HG03460 (cell line): ENCODE data around the gene SAMD4B.
"Not testable (repeated sequence)": the region's sequence is repeated elsewhere in the genome, so short reads cannot be mapped to it uniquely, and the experiment has no call there.

Experiments used
- ATAC-seq: cut with Tn5 transposase; IDR thresholded peaks from one replicate; pipeline ENCODE4 v1.9.1; 2021; ENCODE audit not compliant: unreplicated experiment

SAMD4B gene

DNA sequence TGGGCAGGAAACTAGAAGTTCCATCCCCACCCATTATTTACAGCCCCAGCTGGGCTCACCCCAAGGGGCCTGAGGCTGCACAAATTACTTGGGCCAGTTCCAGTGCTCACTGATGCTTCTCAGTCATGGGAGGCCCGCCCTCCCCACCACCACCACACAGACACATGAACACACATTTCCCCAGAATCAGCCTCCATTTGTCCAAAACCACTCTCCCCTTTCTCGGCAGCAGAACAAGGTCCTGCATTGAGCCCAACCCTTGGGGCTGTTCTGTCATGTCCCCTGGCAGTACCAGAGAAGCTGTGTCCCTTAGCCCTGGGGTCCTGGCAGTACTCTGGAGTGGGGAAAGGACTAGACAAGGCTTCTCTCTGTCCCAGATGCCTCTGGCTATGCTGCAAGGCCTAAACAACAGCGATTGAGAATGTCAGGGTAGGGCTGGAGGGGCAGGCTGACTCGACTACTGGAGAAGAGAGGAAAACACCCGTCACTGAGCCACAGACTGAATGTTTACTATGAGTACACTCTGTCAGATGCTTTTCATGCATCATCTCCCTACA, 21.8 kb downstream of the SAMD4B start:
- no peak for ATAC-seq

DNA sequence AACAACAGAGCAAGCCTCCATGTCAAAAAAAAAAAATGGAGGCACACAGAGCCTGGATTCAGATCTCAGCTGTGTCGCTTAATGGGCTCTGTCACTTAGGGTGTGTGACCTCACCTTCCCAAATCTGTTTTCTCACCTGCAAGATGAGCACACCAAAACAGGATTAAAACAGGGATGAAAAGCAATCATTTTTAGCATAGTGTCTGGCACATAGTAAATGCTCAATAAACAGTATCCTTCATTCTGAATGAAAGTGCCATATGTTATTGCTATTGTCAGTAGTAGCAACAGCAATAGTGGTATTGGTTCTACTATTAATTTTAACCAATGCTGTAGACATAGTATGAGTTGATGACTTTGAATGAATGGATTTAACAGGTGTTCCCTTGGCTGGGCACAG, 23.3 kb downstream of the SAMD4B start:
- no peak for ATAC-seq

DNA sequence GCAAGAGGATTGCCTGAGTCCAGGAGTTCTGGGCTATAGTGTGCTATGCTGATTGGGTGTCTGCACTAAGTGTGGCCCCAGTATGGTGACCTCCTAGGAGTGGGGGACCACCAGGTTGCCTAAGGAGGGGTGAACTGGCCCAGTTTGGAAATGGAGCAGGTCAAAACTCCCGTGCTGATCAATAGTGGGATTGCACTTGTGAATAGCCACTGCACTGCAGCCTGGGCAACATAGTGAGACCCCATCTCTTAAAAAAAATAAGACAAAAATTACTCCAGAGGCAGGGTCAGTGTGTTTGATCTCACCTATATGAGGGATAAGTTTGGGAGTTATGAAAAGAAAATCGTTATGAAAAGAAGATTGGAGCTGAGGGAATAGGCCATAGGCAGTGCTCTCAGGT, 27.0 kb downstream of the SAMD4B start:
- no peak for ATAC-seq

DNA sequence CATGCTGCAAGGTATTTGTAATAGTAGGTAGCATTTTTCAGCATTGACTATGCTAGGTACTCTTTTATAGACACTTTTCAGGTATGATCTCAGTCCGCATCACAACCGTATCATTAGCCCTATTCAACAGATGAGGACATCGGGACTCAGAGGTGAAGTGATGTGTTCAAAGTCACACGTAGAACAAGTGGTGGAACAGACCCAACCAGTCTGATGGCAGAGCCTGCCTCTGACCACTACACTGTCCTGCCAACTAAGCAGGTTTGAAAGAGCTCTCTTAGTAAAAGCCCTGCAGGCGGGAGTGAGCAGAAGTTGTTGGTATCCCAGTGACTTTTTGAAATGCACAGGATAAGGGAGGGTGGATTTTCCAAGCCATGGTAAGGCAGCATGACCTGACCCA, 28.5 kb downstream of the SAMD4B start:
- ATAC-seq: no peak

DNA sequence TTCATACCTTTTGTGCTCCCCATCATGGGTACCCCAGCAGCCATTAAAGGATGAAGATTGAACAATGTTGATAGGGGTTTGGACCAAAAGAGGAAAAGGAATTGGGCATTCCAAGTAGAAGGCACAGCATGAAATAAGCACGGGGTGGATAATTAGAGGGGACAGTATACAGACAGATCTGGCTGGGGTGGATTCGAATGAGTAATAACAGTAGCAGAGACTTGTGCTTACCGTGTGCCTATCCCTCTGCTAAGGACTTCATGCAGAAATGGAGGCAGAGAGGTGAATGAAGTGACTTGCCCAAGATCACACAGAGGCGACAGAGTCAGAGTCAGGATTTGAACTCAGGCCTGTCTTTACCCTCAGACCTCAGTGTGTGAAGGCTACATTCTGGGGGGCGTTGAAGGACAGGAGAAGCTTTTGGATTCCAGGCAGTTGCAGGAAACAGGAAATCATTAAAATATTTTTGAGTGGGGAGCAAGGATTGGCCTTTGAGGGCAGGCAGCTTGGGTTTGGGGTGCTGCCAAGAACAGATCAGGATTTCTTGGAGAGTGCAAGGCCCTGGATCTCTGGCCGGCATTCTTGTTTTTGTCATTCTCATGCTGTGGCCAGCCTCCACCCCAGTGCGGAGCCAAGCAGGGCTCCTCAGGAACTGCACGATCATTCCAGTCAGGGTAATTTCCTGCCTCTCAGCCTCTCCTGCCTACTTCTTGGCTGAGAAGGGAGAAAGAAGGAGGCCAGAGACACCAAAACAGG, 30.0 kb downstream of the SAMD4B start:
- no peak for ATAC-seq

DNA sequence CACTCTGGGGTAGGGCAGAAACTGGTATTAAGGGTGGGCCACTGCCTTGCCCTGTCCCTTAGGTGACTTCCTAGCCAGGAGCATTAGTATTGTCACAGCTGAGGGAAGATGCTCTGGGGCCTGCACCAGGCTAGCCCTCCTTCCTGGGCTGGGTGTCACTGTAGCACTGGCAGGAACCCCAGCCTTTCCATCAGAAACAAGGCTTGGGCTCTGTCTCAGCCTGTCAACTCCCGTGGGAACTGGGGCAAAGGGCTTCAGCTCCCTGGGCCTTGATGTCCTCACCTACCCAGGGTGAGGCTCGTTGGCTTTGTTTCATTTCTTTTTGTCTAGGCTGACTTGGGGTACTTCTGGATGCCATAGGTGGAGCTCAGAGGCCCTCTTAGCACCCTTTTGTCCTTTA, 30.7 kb downstream of the SAMD4B start:
- ATAC-seq: no peak

DNA sequence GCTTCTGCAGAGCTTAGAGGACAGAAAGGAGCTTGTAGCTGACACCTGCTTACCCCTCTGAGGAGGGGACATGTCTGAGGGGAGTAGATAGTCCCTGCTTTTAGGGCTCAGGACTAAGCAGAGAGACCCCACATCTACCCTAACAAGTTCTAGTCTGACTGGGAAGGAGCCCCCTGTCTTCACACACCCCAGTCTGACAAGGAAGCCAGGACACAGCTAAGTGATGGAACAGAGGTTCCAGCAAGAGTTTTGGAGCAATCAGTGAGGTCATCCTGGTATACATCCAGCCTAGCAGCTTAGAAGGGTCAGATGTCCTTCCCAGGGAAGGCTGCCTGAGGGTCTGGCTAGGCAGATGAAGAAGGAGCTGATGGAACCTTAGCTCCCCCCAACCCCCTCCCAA, 33.7 kb downstream of the SAMD4B start:
- no peak for ATAC-seq

DNA sequence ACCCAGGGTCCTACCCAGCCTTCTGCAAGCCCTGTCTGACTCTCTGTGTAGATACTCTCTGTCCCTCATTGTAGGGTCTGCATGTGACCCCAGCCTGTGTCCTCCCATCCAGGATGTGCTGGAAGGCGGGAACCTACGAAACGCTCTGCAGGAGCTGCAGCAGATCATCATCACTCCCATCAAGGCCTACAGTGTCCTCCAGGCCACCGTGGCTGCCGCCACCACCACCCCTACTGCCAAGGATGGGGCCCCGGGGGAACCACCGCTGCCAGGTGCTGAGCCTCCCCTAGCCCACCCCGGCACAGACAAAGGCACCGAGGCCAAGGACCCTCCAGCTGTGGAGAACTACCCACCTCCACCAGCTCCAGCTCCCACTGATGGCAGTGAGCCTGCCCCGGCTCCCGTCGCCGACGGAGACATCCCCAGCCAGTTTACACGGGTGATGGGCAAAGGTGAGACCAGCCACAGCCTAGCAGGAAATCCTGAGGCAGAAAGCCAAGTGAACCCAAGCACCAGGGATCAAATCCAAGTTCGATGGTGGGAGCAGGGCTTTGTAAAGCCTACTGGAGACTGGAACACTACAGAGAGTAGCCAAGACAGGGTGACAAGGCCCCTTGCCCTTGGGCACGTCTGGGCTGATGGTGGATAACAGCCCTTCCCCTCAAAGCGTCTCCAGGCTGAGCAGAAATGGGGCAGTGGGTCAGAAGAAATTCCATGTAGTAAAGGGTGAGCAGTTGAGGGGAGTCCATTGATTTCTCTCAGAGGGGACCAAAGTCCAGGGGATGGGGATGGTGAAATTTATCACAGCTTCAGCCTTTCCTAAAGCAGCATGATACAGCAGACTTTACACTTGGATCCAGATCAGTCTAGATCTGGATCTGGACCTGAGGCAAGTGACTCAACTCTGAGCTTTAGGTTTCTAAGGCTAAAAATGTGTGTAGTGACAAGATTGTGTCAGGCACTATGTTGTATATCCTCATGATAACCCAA, 35.4 kb downstream of the SAMD4B start:
- ATAC-seq: no peak

DNA sequence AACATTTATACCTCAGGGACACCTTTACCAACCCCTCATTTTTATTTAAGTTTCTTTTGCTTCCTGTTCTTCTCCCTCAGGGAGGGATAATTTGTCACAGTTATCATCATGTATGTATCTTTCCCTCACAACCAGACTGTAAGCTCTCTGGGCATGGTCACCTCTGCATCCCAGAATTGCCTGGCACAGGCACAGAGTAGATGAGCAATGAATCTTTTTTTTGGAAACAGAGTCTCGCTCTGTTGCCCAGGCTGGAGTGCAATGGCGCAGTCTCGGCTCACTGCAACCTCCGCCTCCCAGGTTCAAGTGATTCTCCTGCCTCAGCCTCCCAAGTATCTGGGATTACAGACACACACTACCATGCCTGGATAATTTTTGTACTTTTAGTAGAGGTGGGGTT, 37.1 kb downstream of the SAMD4B start:
- ATAC-seq: not testable (repeated sequence)

DNA sequence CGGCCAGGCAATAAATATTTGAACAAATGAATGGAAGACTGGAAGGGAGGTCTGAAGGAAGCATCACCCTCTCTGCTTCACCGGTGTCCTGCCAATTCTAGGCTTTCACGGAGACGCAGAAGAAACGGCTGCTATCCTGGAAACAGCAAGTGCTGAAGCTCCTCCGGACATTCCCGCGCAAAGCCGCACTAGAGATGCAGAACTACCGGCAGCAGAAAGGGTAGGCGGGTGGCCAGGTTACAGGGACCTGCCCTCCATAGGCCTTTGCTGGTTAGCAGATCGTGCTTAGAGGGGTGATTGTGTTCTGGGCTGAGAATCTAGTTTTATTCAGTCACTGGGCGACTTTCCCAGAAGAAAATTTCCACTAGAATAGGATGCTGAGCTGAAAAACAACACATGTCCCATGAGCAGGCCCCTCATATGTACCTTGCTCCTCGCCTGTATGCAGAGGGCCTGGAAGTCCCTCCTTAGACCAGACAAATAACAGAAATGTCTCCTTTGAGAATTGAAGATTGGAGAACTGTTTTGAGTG, 37.7 kb downstream of the SAMD4B start:
- no peak for ATAC-seq

DNA sequence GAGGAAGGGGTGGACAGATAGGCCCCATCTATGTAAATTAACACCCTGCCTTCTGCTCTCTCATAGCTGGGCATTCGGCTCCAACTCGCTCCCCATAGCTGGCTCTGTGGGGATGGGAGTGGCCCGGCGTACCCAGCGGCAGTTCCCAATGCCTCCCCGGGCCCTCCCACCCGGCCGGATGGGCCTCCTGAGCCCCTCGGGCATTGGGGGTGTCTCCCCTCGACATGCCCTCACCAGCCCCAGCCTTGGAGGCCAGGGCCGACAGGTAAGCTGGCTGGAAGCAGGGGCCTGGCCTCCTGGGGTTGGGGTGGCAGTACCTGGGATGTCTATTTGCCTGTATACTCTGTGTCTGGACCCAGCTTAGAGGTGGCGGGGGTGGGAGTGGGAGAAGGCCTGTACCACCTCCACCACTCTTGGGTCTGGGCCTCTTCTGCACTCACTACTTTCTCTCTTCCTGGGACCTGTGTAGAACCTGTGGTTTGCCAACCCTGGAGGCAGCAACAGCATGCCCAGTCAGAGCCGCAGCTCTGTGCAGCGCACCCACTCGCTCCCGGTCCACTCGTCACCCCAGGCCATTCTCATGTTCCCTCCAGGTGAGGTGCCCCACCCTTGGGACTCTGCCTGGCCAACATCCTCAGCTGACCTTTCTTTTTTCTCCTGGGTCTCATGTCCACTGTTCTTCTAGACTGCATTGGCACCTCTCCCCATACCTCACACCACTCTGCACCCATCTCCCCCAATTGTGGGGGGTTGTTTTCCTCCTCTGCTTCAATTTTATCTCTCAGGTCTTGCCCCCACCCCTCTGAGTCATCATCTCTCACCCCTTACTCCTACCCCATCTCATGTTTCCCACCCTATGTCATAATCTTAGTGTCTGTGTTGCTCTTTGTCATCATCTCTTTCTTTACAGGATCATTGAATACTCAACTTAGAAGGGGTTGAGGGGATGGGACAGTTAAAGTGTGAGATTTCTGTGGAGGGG, 38.6 kb downstream of the SAMD4B start:
- ATAC-seq: no peak

DNA sequence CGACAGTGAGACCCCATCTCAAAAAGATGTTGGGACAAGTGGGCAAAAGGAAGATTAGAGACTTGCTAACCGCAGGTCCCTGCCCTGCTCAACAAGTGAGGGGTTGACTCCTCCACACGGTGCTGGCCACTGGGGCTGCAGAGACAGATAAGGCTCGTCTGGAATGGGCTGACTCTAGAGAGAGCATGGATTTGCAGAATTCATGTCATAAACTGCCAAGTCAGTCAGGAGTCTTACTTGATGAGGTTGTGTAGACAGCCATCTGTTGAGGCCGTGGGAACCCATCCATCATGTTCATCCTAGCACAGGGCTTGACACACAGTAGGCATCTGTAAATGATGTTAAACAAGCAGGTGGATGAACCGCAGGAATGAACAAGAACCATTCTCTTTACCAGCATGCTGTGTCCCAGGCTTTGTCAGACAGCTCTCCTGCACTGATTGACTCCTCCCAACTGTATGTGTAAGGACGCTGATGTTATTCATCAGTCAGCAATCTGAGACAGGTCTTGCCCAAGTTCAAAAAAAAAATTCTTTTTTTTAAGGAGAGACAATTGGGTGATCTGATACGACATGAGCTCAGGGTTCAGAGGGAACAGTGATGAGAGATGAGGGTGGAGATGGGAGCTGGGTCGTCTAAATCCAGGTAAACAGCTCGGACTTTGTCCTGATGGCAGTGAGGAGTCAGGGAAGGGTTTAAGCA, 39.8 kb downstream of the SAMD4B start:
- no peak for ATAC-seq

DNA sequence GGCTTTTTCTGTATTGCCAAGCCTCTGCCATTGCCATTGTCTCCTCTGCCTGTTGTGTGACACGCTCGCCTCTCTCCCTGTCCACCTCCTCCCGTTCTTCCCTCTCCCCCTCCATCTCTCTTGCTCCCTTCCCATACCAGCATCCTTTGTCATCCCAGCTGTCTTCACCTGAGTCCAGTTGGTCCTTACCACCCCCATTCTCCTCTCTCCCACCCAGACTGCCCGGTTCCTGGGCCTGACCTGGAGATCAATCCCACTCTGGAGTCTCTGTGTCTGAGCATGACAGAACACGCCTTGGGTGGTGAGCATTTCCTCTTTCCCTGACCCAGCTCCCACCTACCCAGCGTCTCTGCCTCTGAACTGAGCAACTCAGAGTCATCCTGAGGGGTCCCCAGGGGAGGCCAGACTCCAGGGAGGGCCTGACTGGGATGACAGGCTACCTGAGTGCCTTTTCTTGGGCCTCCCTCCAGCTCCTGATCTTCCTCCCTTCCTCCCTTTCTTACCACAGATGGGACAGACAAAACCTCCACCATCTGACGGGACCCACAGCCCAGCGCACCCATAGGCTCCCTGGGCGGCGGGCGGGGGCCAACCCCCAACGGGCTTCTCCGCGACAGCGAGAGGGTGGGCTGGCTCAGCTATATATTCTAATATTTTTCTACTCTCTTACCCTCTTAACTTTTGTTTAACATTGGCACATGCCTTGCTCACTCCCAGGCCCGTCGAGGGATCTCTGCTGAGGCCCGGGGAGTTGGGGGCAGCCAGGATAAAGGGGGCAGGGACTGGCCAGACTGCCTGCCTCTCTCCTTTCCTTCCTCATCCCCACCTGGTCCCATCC, 41.0 kb downstream of the SAMD4B start:
- ATAC-seq: no peak

DNA sequence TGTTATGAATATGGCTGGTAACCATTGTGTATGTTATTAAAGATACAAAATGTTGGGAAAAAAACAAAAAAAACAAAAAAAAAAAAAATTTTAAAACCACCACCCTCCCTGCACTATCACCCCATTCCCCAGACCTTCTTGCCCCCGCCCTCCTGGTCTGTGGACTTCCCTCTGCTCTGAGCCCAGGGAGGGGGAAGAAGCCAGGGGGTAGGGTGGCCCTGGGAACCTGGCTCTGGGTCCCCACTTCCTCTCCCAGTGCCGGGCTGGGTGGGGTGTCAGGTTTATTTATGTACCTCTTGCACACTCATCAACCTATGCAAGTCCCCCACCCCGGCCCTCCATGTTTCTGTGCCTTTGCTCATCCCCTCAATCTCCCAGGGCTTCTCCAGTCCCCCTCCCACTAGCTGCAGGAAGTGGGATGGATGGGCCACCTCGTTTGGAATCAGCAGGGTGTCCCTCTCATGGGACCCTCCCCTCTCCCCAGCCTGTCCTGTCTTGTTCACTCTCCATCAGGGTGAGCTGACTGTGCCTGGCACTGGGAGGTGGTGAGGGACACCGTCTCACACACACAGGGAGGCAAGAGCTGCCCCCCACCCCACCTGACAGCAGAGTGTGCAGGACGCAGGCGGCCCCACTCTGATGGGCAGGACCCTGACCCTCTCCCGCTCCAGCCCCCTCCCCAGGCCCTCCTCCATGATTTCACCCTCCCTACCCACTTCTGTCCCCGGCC, 42.8 kb downstream of the SAMD4B start:
- no peak for ATAC-seq

DNA sequence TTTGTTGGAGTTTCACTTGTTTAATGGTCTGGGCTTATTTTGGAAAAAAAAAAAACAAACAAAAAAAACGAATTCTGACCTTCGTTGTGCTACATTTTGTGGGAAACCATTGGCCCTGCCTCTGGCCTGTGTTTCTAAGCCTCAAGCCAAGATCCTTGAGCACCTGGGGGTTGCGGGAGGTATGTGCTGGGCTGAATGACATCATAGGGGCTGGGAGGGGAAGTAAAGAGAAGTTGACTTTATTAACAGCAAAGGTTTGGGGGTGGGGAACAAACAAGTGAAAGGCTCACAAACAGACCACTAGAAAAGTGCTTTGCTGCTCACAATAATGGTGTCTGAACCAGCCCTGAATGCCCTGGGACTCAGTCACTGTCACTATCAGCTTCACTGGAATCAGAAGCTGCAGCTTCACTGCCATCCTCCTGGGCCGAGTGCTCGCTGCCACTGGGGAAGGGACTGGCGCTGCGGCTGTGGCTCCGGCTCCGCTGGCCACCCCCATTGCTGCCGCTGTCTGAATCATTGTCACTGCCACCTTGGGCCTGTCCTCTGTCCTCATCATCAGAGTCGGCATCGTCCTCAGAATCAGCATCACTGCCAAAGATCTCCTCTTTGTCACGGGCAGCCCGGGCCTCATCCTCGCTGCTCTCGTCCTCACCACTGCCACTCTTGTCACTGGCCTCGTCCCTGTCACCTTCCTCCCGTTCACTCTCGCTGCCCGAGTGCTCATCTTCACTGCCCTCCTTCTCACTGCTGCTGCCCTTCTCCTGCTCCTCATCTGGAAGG, 43.6 kb downstream of the SAMD4B start:
- no peak for ATAC-seq

DNA sequence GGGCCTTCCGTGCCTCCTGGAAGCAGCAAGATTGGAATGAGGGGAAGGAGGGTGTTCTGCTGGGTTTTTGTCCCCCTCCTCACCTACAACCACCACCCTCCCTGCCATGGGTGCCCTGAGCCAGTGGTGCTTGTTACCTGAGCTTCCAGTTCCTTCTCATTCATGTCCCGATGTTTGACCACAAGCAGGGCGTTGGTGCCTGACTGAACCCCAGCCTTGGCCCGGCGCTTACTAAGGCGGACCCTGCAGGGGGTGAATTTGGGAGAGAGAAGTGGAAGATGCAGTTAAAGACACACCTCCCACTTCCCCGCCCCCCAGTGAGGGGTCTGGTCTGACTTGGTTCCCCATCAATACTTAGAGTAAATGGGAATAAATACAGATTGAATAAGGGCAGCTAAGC, 44.3 kb downstream of the SAMD4B start:
- ATAC-seq: no peak

DNA sequence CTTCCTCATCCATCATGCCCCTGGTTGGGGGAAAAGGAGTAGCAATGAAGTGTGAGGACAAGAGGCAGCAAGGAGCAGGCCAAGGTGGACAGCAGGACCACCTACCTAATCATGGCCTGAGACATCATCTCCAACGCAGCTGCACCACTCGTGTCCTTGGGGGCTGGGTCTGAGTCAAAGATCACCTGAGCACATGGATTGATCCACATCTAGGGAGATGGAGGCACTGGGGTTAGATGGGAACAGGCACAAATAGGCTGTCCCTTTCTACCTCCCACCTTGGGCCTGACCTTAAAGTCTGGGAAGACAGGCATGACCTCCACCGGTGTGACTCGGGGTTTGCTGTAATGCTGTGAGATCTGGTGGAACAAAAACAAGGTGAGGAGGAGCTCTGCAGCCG, 46.4 kb downstream of the SAMD4B start:
- ATAC-seq: no peak
